ENCODE results near the gene CLDN19.
"Not testable (repeated sequence)": the region's sequence is repeated elsewhere in the genome, so short reads cannot be mapped to it uniquely, and the experiment has no call there.

Gene CLDN19

DNA sequence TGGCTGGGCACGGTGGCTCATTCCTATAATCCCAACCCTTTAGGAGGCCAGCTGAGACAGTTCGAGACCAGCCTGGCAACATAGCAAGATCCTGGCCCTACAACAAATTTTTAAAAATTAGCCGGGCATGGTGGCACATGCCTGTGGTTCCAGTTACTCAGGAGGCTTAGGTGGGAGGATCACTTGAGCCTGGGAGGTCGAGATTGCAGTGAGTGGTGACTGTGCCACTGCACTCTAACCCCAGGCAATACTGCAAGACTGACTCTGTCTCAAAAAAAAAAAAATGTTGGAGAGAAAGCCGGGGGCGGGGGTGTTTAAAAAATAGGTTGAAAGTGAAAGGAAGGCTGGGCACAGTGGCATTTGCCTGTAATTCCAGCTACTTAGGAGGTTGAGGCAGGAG, 16.5 kb downstream of the CLDN19 start:
- no peak for TF ChIP-seq ZNF274 (IDR thresholded peaks at IDR 0.05; ENCODE audit: low read depth, low read length)

DNA sequence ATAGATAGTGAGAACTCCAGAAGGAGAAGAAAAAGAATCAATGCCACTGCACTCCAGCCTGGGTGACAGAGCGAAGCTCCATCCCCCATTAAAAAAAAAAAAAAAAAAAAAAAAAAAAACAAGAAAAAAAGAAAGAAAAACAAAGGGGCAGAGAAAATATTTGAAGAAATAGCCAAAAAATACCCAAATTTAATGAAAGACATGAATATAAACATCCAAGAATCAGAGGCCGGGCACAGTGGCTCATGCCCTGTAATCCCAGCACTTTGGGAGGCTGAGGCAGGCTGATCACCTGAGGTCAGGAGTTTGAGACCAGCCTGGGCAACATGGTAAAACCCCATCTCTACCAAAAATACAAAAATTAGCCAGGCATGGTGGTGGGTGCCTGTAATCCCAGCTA, 17.6 kb downstream of the CLDN19 start:
- not testable (repeated sequence) for H3K4me3 ChIP-seq (ENCODE audit: low read length)

More for the DNA sequence above, 16.5 kb downstream of the CLDN19 start:
- H3K4me3 ChIP-seq (ENCODE audit: low read length): no peak overlapping the region

DNA sequence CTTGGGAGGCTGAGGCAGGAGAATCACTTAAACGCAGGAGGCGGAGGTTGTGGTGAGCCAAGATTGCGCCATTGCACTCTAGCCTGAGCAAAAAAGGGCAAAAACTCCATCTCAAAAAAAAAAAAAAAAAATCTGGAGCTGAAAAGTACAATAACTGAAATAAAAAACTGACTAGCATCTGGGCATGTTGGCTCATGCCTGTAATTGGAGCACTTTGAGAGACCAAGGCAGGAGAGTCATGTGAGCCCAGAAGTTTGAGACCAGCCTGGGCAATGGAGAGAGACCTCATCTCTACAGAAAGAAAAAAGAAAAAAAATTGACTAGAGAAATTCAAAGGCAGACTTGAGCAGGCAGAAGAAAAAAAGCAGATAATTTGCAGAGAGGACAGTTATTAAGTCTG, 18.1 kb downstream of the CLDN19 start:
- H3K4me3 ChIP-seq (ENCODE audit: low read length): no peak overlapping the region
- TF ChIP-seq ZNF274 (IDR thresholded peaks at IDR 0.05; ENCODE audit: low read depth, low read length): no peak

DNA sequence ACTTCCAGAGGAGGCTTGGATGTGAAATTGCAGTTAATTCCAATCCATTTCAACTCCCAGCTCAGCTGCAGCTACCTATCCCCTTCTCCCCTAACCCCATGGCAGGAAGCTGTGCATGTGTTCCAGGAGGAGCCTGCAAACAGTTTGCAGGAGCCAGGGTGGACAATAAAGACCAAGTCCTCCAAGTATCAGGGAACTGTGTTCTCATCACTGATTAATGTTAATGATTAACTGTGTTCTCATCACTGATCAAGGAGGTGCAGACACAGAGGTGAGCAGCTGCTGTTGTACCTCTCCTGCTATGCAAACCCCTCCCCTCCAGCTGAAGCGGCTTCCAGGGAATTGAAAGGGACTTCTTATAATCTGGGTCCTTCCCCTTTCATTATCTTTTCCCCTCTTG, 19.2 kb downstream of the CLDN19 start:
- H3K4me3 ChIP-seq (ENCODE audit: low read length): no peak overlapping the region
- TF ChIP-seq ZNF274 (IDR thresholded peaks at IDR 0.05; ENCODE audit: low read depth, low read length): no peak

DNA sequence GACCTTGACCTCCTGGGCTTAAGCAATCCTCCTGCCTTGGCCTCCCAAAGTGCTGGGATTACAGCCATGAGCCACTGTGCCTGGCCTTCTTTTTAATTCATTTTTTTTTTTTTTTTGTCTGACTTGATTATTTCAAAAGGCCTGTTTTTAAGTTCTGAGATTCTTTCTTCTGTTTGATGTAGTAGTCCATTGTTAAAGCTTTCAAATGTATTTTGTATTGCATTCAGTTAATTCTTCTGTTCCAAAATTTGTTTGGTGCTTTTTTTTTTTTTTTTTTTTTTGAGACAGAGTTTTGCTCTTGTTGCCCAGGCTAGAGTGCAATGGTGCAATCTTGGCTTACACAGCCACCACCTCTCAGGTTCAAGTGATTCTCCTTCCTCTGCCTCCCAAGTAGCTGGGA, 25.6 kb downstream of the CLDN19 start:
- not testable (repeated sequence) for H3K4me3 ChIP-seq (ENCODE audit: low read length)

DNA sequence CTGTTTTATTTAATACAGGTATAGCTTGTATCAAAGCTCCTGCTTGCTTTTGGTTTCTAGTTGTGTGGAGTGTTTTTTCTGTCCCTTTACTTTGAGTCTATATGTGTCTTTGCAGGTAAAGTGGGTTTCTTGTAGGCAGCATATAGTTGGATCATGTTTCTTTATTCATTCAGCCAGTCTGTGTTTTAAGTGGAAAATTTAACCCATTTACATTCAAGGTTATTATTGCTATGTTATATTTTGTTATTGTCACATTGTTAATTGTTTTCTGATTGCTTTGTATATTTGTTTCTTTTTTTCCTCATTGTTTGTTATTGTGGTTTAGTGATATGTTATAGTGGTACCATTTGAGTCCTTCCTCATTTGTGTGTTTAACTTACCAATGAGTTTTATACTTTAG, 26.7 kb downstream of the CLDN19 start:
- no peak for TF ChIP-seq ZNF274 (IDR thresholded peaks at IDR 0.05; ENCODE audit: low read depth, low read length)

DNA sequence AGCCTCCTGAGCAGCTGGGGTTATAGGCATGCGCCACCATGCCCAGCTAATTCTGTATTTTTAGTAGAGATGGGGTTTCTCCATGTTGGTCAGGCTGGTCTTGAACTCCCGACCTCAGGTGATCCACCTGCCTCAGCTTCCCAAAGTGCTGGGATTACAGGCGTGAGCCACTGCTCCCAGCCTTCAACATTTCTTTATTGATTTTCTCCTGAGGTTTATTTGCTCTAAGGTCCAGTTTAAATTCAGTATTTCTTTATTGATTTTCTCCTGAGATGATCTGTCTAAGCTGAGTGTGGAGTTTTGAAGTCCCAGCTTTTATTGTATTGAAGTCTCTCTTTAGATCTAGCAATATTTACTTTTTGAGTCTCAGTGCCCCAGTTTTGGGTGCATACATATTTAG, 27.2 kb downstream of the CLDN19 start:
- not testable (repeated sequence) for H3K4me3 ChIP-seq (ENCODE audit: low read length)

More for the DNA sequence above, 26.7 kb downstream of the CLDN19 start:
- H3K4me3 ChIP-seq (ENCODE audit: low read length): no peak overlapping the region

DNA sequence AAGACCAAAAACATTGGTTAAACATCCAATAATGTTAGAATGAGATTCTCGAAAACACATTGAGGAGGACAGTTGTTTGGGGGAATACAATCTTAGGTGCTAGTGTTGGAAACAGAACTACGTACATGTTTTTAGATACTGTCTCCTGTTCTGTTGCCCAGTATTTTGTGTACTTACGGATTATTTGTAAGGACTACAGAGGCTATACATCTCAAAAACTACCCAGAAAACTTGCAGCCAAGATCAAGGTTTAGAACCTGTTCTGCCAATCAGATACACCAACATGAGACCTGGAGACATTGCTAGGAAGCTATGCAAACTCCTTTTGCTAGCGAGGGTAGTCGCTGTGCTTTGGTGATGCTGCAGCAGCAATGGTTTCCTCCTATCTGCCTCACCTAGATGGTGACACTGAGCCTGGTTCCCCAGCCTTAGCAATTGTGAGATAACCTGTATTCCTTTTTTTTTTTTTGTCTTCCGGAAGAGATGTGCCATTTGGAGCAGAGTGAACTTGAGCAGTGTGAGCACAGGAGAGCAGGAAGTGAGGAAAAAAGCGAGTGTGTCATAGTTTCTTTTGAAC, 36.1 kb downstream of the CLDN19 start:
- no peak overlapping the region for H3K4me3 ChIP-seq (ENCODE audit: low read length)
- TF ChIP-seq ZNF274 (IDR thresholded peaks at IDR 0.05; ENCODE audit: low read depth, low read length): no peak

DNA sequence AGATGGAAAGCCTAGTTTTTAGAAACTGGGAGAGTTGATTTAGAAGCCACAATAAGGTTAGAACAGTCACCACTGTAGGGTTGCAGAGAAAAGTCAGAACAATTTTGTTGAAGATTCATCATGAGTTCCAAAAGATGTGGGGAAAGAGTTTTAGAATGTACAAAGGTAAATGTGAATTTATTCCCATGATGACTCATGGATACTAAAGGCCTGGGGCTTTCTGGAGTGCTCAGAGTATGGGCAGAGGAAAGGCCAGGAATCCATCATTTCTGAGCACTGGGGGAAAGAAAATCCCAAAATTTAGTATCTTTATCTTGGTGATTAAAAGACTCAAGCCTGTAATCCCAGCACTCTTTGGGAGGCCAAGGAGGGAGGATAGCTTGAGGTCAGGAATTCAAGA, 40.0 kb downstream of the CLDN19 start:
- no peak overlapping the region for H3K4me3 ChIP-seq (ENCODE audit: low read length)
- no peak for TF ChIP-seq ZNF274 (IDR thresholded peaks at IDR 0.05; ENCODE audit: low read depth, low read length)

DNA sequence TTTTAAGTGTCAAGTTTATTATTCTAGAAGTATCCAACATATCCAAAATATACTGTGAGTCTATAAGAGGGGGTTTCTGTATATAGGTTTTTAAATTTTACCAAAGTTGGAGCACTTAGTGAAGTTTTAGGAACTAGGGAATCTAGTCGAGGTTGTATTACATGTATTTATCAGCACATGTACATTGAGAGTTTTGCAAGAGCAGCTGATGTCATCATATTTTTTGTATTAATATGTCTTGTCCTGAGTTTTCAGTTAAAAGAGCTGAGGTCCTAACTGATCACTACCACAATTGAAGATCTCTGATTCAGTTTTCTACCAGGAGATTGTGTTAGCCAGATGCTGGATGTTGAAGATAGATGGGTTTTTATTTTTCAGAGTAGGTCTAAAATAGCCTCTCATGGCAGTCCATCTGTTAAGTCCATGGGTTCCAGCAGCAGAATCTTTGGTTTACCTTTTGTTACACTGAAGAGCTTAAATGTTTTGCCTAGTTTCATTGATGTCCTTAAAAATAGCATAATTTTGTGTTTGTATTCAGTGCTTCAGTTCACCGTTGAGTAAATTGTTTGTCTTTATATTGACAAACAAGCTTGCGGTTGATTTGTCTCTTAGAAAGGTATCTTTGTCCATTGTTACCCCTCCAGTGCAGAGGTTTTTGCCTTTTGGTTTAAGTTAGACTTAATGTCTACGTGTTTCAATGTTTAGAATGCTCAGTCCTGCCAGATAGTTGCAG, 41.8 kb downstream of the CLDN19 start:
- no peak overlapping the region for H3K4me3 ChIP-seq (ENCODE audit: low read length)
- no peak for TF ChIP-seq ZNF274 (IDR thresholded peaks at IDR 0.05; ENCODE audit: low read depth, low read length)

DNA sequence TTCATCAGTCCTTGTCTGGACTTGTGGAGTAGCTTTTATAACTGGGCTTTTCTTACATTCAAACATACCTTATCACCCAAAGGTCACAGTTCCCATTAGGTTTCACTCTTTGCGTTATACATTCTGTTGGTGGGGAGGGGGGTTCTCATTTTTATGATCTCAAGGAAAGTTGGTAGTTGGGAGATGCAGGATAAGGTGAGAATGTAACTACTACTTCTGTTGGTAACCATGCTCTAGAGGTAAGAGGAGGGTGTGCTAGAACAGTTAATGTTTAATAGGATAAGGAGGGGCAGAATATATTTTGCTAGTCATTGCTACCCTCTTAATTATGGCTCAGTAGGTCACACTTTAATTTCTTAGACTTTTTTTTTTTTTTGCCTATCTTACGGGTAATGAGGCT, 47.1 kb downstream of the CLDN19 start:
- no peak overlapping the region for H3K4me3 ChIP-seq (ENCODE audit: low read length)
- no peak for TF ChIP-seq ZNF274 (IDR thresholded peaks at IDR 0.05; ENCODE audit: low read depth, low read length)

DNA sequence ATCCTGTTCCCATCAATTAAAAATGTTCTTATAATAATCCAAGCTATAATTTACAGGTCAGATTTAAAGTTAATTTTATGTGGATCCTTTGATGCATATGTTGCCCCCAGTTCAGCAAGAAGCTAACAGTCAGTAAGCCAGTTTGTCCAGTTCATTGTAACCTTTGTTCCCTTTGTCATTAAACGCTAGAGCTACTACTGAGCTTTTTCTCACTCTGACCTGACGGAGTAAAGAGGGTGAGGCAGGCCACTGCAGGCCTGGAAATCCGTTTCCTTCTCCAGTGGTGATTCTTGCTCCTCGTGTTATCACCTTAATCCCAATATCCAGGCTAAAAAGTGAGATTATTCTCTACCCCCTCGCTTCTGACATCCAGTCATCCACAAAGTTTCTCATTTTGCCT, 47.6 kb downstream of the CLDN19 start:
- no peak for TF ChIP-seq ZNF274 (IDR thresholded peaks at IDR 0.05; ENCODE audit: low read depth, low read length)
- no peak overlapping the region for H3K4me3 ChIP-seq (ENCODE audit: low read length)

DNA sequence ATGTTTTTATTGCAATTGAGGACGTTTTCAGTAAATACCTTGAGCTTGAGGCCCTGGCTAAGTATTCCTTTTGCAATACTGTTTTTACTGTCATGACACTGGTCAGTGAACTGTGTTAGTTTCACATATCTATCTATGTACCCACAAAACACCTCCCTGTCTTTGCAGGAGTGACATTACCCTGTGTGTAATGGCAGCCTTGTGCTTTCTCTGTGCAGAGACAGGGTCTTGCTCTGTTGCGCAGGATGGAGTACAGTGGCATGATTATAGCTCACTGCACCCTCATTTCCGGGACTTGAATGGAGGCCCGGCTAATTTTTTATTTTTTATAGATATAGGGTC, 48.9 kb downstream of the CLDN19 start:
- no peak overlapping the region for H3K4me3 ChIP-seq (ENCODE audit: low read length)
- TF ChIP-seq ZNF274 (IDR thresholded peaks at IDR 0.05; ENCODE audit: low read depth, low read length): no peak

DNA sequence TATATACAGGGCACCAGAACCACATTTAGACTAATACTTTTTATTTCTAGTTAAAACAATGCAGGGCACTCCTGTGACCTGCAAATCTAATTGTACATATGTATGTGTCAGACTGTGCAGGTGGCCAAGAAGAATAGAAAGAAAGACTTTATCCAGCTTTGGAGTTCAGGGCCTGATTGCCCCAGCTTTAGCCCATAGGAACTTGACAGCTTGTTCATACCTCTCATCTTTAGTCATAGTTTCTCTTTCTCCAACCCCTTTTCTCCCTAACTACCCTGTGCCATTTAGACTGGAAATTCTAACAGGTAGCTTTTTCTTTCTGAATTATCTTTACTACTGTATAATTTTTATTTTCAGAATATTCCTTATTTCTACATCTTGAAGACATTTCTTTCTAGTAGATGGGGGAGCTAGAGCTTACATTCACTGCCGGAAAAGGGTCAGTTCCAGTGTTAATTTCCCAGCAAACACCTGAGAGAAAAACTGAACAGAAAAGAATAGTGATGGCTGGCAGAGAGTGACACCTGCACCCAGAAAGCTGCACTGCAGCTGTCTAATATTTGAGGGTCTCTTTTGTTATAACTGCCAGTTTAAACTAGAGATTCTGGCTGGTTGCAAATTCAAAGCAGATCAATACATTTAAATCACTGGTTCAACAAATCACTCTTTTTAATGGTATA, 49.4 kb downstream of the CLDN19 start:
- TF ChIP-seq ZNF274 (IDR thresholded peaks at IDR 0.05; ENCODE audit: low read depth, low read length): no peak
- no peak overlapping the region for H3K4me3 ChIP-seq (ENCODE audit: low read length)

DNA sequence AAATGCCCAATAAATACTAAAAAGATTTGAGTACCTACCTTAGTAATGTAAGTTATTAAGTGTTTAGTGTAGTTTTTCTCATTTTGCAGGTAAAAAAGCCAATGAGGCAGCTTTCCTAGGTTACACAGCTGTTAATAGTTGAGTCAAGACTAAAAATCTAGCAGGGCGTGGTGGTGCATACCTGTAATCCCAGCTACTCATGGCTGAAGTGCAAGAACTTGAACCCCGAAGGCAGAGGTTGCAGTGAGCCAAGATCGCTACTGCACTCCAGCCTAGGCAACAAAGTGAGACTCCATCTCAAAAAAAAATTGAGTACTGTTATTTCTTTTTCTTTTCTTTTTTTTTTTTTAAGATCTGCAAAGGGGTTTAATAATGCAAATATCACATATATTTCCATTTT, 50.1 kb downstream of the CLDN19 start:
- H3K4me3 ChIP-seq (ENCODE audit: low read length): no peak overlapping the region
- TF ChIP-seq ZNF274 (IDR thresholded peaks at IDR 0.05; ENCODE audit: low read depth, low read length): no peak
